HG03521 (cell line): ENCODE data around the gene ABCB11.
A peak's percentile ranks its signal among the peaks of the same experiment; 100 is the strongest.
"Not testable (repeated sequence)": the region's sequence is repeated elsewhere in the genome, so short reads cannot be mapped to it uniquely, and the experiment has no call there.

Experiments
- ATAC-seq: cut with Tn5 transposase; IDR thresholded peaks from one replicate; pipeline ENCODE4 v1.9.1; 2021; ENCODE audit warnings: mild to moderate bottlenecking, moderate library complexity; ENCODE audit not compliant: unreplicated experiment

Gene ABCB11

GRCh38 chr2:169031202-169031601 lies at the start of gene ABCB11:
ABCB11 (minus strand) TSS chr2:169031324; CDS start chr2:169018125, 13,199 bp downstream.
- no peak for ATAC-seq

GRCh38 chr2:169080250-169081069 lies 49.3 kb upstream of the ABCB11 start:
- ATAC-seq: peak; percentile 66

- no peak for ATAC-seq
These were observed 46.6 kb upstream of the ABCB11 start for GRCh38 chr2:169077674-169078240.

GRCh38 chr2:169073963-169074751 lies 43.0 kb upstream of the ABCB11 start:
- ATAC-seq: peak; percentile 41

DNA sequence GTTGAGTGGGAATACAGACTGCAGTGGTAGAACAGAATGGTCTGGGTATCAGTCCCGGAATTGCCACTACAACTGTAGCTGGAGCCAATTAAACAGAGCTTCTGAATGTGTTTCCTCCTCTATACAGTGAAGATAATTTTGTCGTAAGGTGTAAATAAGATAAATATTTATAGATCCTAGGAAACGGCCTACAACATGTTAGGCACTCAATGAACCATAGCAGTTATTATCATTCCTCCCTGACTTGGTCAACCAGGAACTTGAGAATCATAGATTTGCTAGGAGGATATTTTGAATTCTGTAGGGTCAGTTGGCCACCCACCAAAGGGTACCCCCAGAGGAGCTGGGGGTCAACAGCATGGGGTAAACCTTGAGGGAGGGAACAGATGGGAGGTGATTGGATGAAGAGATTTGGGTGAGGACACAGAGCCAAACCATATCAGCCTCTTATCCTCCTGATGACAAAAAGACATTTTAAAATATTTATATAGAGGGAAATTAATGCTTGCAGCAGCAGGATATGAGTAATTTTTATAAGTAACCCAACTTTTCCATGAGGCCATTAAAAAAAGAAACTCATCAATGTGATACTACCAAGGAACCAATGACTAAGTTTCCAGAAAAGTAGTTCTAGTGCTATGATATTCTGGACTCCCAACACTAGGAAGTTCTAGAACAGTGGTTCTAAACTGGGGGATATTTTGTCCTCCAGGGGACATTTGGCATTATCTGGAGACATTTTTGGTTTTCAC lies 42.3 kb upstream of the ABCB11 start:
- no peak for ATAC-seq

GRCh38 chr2:169072163-169072925 lies 41.2 kb upstream of the ABCB11 start:
- no peak for ATAC-seq

- ATAC-seq: no peak
These were observed 40.3 kb upstream of the ABCB11 start for GRCh38 chr2:169071455-169071854.

GRCh38 chr2:169069833-169070232 lies 38.7 kb upstream of the ABCB11 start:
- no peak for ATAC-seq

GRCh38 chr2:169069341-169069740 lies 38.2 kb upstream of the ABCB11 start, which contains the start of gene DHRS9:
DHRS9 (plus strand) TSS chr2:169069563; CDS start chr2:169081582, 12,019 bp downstream.
- no peak for ATAC-seq

- no peak for ATAC-seq
These were observed 35.8 kb upstream of the ABCB11 start for GRCh38 chr2:169066897-169067296.

- ATAC-seq: no peak
These were observed 34.9 kb upstream of the ABCB11 start for GRCh38 chr2:169065864-169066517.

DNA sequence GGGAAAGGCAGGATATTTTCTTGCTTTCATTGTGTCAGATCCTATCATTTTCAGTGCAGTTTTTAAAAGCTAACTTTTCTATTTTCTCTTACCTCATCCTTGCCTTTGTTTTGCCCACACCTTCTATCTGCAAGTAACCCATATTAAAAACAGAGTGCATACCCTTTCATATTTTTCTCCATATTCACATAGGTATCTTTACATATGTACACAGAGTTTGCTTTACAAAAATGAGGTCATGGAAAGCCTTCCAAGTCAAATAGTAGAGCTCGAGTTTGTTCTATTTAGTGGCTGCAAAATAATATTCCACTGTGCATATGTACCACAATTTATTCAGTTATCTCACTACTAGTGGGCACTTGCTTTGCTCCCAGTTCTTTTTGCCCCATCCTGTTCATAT lies 34.3 kb upstream of the ABCB11 start:
- ATAC-seq: no peak

DNA sequence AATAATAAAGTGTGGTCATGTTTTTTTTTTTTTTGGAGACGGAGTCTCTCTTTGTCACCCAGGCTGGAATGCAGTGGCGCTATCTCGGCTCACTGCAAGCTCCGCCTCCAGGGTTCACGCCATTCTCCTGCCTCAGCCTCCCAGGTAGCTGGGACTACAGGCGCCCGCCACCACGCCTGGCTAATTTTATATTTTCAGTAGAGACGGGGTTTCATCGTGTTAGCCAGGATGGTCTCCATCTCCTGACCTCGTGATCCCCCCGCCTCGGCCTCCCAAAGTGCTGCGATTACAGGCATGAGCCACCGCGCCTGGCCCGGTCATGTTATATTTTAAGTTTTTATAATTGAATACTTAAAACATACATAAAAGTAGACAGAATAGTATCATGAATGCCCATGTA lies 33.1 kb upstream of the ABCB11 start:
- not testable (repeated sequence) for ATAC-seq

- ATAC-seq: not testable (repeated sequence)
These were observed 23.5 kb upstream of the ABCB11 start for GRCh38 chr2:169054575-169054974.

DNA sequence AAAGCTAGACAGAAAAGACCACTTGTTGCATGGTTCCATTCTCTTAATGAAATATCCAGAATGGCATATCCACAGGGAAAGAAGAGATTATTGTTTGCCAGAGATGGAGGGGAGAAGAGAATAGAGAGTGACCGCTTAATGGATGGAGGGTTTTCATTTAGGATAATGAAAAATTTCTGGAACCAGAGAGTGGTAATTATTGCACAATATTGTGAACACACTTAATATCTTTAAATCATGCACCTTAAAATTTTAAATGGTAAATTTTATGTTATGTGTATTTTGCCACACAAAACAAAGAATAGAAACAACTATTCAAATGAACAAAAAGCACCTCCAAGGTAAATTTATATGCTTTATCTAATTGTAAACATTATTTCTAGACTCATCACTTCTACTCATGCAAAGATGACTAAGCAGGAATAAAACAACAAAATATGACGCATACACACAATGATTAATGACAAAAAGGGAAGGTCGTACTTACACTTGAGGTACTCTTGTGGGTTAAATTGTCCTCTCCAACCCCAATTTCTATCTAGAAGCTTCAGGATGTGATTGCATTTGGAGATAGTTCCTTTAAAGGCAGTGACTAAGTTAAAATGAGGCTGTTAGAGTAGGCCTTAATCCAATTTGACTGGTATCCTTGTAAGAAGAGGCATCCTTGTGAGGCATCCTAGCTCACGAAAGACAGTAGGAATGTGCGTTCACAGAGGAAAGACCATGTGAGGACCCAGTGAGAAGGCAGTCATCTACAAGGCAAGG lies 19.5 kb upstream of the ABCB11 start:
- ATAC-seq: no peak

GRCh38 chr2:169049142-169049541 lies 18.0 kb upstream of the ABCB11 start:
- no peak for ATAC-seq

DNA sequence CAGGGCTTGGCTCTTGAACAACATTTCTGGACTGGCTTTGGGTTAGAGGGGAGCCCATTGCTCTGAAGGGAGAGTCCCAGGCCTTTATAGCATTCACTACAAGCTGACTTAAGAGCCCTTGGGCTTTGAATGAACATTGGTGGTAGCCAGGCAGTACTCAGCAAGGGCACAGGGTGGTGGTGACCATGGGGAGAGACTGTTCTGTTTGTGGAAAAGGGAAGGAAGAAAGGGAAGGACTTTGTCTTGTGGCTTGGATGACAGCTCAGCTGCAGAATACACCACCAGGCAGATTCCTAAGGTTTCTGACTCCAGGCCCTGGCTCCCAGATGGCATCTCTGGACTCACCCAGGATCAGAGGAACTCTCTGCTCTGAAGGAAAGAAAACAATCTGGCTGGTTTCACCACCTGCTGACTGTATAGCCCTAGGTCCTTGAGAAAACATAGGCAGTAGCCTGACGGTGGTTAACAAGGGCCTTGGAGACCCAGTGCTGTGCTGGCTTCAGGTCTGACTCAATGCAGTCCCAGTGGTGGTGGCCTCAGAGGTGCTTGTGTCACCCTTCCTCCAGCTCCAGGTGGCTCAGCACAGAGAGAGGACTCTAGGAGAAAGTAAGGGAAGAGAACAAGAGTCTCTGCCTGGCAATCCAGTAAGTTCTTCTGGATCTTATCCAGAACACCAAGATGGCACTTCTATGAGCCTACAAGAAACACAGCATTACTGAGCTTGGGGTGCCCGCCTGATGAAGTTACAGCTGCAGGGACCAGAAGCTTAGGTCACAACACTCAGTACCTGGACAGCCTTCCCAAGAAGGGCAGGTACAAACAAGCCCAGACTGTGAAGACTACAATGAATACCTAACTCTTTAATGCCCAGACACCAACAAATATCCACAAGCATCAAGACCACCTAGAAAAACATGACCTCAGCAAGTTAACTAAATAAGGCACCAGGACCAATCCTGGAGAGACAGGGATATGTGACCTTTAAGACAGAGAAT lies 16.4 kb upstream of the ABCB11 start:
- ATAC-seq: no peak
